ENCODE data around the gene ACTR10.

DNA sequence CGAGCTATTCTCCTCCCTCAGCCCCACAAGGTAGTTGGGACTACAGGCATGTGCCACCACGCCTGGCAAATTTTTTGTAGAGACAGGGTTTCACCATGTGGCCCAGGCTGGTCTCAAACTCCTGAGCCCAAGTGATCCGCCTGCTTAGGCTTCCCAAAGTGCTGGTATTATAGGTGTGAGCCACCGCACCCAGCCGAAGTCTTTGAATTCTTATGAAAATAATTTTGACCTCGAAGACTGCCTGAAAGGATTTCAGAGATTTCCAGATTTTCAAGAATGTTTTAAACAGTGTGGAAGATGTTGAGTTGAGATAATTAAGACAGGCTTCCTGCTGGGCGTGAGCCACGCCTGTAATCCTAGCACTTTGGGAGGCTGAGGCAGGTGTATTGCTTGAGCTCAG is 49.7 kb downstream of the ACTR10 start:
- TF ChIP-seq, protein P1, sequence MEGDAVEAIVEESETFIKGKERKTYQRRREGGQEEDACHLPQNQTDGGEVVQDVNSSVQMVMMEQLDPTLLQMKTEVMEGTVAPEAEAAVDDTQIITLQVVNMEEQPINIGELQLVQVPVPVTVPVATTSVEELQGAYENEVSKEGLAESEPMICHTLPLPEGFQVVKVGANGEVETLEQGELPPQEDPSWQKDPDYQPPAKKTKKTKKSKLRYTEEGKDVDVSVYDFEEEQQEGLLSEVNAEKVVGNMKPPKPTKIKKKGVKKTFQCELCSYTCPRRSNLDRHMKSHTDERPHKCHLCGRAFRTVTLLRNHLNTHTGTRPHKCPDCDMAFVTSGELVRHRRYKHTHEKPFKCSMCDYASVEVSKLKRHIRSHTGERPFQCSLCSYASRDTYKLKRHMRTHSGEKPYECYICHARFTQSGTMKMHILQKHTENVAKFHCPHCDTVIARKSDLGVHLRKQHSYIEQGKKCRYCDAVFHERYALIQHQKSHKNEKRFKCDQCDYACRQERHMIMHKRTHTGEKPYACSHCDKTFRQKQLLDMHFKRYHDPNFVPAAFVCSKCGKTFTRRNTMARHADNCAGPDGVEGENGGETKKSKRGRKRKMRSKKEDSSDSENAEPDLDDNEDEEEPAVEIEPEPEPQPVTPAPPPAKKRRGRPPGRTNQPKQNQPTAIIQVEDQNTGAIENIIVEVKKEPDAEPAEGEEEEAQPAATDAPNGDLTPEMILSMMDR (conservative IDR thresholded peaks at IDR 0.05 in 1 of 2, IDR thresholded peaks at IDR 0.05 in 1 of 2; ENCODE audit: extremely low read depth in 1 of 2, insufficient read depth in 1 of 2, low read depth in 1 of 2, low read length in 2 of 2): no peak
- TF ChIP-seq EZH2 (IDR thresholded peaks at IDR 0.05; ENCODE audit: borderline replicate concordance, low read length): no peak
